ENCODE results near the gene NEDD9.

Gene NEDD9

GRCh38 chr6:11273406-11274065 lies 41.1 kb upstream of the NEDD9 start:
- Histone ChIP-seq H3K9ac (ENCODE audit: low read depth in 1 of 2, low read length in 2 of 2) (peak overlapping the region; percentile 7 to 73), H3K9me3 (ENCODE audit: control insufficient read depth in 2 of 2, low read length in 2 of 2) (no peaks in the 10 kb centered on the region), H3K4me1 (ENCODE audit: control insufficient read depth in 2 of 2, insufficient read depth in 2 of 2, low read length in 2 of 2) (peaks cover 36 to 84% of the 10 kb centered on the region in 2 donors), H3K27ac (ENCODE audit: low read depth in 2 of 2, low read length in 2 of 2) (peak overlapping the region; percentile 88 to 94), H3K4me3 (ENCODE audit: low read length in 2 of 2) (peak overlapping the region in 1 of 2 donors; percentile 63), H3K36me3 (ENCODE audit: control insufficient read depth in 2 of 2, insufficient read depth in 2 of 2, low read length in 2 of 2) (no peaks in the 10 kb centered on the region), H3K27me3 (ENCODE audit: control insufficient read depth in 2 of 2, insufficient read depth in 2 of 2, low read length in 2 of 2) (no peaks in the 10 kb centered on the region)

DNA sequence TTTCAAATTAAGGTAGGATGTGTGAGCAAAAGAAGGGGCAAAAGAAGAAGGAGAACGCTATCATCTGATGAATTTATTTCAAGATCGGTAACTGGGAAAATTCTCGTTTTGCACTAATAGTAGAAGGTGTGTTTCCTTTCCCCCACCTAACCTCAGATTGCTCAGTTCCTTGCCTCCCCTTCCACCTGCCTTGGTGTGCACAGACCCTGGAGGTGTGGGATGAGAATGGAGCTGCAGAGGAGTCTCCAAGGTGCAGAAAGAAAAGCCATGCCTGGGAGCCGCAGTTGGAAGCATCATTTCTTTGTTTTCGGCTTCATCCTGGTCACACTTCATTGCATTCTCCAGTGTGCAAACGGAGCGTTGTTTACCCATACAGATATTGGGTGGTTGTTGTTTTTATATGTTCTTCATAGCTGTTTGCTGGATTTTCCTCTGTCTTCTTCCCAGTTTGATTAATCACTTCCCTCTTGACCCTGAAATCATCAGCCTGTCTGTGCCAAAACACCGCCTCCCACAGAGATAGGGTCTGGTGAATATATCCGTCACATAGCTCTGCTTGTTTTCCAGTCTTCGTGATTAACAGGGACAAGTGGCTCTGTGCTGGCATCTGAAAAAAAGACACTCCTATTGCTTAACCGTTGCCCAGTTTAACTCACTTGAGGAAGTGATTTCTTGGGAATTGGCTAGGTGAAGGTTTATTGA lies 40.2 kb upstream of the NEDD9 start:
- H3K9me3 ChIP-seq (ENCODE audit: control insufficient read depth in 2 of 2, low read length in 2 of 2), result no peaks in the 10 kb centered on the region
- peaks cover 36 to 79% of the 10 kb centered on the region in 2 donors for H3K4me1 ChIP-seq (ENCODE audit: control insufficient read depth in 2 of 2, insufficient read depth in 2 of 2, low read length in 2 of 2)
- H3K4me3 ChIP-seq (ENCODE audit: low read length in 2 of 2), result peak overlapping the region; percentile 63 to 67
- peak overlapping the region; percentile 58 to 73 for H3K9ac ChIP-seq (ENCODE audit: low read depth in 1 of 2, low read length in 2 of 2)
- H3K36me3 ChIP-seq (ENCODE audit: control insufficient read depth in 2 of 2, insufficient read depth in 2 of 2, low read length in 2 of 2), result no peaks in the 10 kb centered on the region
- H3K27me3 ChIP-seq (ENCODE audit: control insufficient read depth in 2 of 2, insufficient read depth in 2 of 2, low read length in 2 of 2), result no peaks in the 10 kb centered on the region
- H3K27ac ChIP-seq (ENCODE audit: low read depth in 2 of 2, low read length in 2 of 2), result peak overlapping the region; percentile 88 to 94

DNA sequence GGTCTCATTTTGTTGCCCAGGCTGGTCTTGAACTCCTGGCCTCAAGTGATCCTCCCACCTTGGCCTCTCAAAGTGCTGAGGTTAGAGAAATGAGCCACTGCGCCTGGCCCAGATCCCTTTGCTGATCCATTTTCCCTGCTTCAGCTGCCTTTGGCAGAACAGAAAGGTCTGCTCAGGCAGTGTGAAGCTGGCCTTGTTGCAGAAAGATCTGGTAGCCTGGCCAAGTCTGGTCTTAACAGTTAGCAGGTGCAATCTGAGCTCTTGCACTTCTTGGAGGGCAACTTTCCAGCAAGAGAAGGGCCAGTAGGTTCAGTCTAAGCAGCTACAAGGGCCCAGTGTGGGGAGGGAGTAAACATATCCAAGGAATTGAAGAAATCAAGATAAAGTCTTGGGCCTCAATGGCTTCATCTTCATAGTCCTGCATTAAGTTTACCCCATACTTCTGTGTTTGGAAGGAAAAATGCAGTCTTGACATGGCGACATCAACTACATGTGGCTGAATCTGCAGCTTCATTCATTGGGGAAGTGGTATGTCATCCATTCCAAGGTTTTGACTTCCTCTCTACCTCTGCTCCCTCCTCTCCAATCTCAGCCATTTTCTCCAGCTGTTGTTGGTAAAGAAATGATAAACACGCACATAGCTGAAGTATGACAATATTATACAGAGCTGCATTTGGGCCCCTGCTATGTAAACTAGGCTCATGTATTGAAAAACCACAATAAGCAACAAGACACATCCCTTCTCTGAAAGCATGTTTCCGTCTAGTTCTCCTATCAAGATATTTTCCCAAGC lies 39.0 kb upstream of the NEDD9 start:
- peak overlapping the region in 1 of 2 donors; percentile 73 for H3K9ac ChIP-seq (ENCODE audit: low read depth in 1 of 2, low read length in 2 of 2)
- no peaks in the 10 kb centered on the region for H3K27me3 ChIP-seq (ENCODE audit: control insufficient read depth in 2 of 2, insufficient read depth in 2 of 2, low read length in 2 of 2)
- H3K4me1 ChIP-seq (ENCODE audit: control insufficient read depth in 2 of 2, insufficient read depth in 2 of 2, low read length in 2 of 2), result peaks cover 33 to 67% of the 10 kb centered on the region in 2 donors
- peak overlapping the region in 1 of 2 donors; percentile 6 for H3K4me3 ChIP-seq (ENCODE audit: low read length in 2 of 2)
- H3K27ac ChIP-seq (ENCODE audit: low read depth in 2 of 2, low read length in 2 of 2), result peak overlapping the region; percentile 88 to 94
- no peaks in the 10 kb centered on the region for H3K36me3 ChIP-seq (ENCODE audit: control insufficient read depth in 2 of 2, insufficient read depth in 2 of 2, low read length in 2 of 2)
- H3K9me3 ChIP-seq (ENCODE audit: control insufficient read depth in 2 of 2, low read length in 2 of 2), result no peaks in the 10 kb centered on the region

DNA sequence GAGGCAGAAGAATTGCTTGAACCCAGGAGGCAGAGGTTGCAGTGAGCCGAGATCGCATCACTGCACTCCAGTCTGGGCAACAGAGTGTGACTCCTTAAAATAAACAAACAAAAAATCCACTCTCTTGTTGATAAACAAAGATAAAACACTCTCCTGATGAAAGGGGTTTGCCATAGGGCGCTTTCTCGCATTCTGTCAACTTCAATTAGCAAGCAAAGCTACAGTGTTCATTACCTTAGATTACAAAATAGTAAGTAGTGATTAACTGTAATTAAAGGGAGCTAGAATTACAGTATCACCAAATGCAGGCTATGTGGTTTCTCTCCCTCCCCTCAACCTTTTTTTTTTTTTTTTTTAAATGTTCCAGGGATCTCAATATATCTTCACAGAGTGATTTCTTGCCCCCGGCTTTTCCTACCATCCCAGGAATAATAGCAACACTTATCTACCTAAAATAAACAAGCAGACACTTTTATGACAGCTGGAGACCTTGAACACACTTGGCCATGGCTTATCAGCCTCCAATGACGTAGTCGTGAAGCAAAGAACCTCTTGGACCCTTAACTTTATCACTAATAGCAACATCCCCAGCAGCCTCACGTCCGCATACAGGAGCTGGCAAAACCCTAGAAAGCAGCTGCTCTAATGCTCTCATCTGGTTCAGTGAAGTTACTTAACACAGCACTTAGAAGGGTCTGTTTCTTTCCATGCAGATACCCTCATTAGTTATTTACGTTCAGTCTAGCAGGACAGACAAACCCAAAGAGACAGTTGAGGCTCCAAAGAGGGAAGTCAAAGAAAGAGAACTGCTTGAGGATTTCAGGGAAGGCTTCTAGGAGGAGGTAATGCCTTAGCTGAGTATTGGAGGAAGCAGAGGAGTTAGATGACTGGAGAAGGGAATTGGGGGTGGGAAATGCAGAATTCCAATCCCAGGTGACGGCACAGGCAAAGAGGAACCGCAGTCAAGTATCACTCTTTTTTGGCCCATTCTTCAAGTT lies 37.9 kb upstream of the NEDD9 start:
- Histone ChIP-seq H3K36me3 (ENCODE audit: control insufficient read depth in 2 of 2, insufficient read depth in 2 of 2, low read length in 2 of 2) (no peaks in the 10 kb centered on the region), H3K9ac (ENCODE audit: low read depth in 1 of 2, low read length in 2 of 2) (peak overlapping the region; percentile 15 to 44), H3K4me1 (ENCODE audit: control insufficient read depth in 2 of 2, insufficient read depth in 2 of 2, low read length in 2 of 2) (peaks cover 24 to 59% of the 10 kb centered on the region in 2 donors), H3K27me3 (ENCODE audit: control insufficient read depth in 2 of 2, insufficient read depth in 2 of 2, low read length in 2 of 2) (no peaks in the 10 kb centered on the region), H3K9me3 (ENCODE audit: control insufficient read depth in 2 of 2, low read length in 2 of 2) (no peaks in the 10 kb centered on the region), H3K4me3 (ENCODE audit: low read length in 2 of 2) (peak overlapping the region in 1 of 2 donors; percentile 51), H3K27ac (ENCODE audit: low read depth in 2 of 2, low read length in 2 of 2) (peak overlapping the region; percentile 88 to 94)

DNA sequence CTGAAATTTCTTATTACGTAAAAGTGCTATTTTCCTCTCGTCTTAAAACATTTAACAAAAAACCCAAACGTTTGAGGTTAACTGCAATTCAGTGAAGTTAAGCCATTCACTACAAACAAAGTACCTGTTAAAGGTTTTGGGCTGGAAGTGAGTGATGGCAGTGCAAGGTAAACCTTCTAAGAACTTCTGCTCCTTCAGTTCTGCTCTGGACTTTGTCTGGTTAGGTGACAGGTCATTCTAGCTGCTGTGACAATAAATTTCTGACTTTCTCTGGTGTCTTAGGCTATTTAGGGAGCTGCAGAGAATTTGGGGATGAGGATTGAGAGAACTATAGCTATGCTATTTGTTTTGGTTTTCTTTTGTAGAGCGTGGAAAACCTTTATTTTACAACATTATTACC lies 36.5 kb upstream of the NEDD9 start:
- H3K4me1 ChIP-seq (ENCODE audit: control insufficient read depth in 2 of 2, insufficient read depth in 2 of 2, low read length in 2 of 2), result peaks cover 24 to 46% of the 10 kb centered on the region in 2 donors
- H3K4me3 ChIP-seq (ENCODE audit: low read length in 2 of 2), result no peak overlapping the region
- no peak overlapping the region for H3K27ac ChIP-seq (ENCODE audit: low read depth in 2 of 2, low read length in 2 of 2)
- no peaks in the 10 kb centered on the region for H3K9me3 ChIP-seq (ENCODE audit: control insufficient read depth in 2 of 2, low read length in 2 of 2)
- H3K27me3 ChIP-seq (ENCODE audit: control insufficient read depth in 2 of 2, insufficient read depth in 2 of 2, low read length in 2 of 2), result no peaks in the 10 kb centered on the region
- no peak overlapping the region for H3K9ac ChIP-seq (ENCODE audit: low read depth in 1 of 2, low read length in 2 of 2)
- H3K36me3 ChIP-seq (ENCODE audit: control insufficient read depth in 2 of 2, insufficient read depth in 2 of 2, low read length in 2 of 2), result no peaks in the 10 kb centered on the region

DNA sequence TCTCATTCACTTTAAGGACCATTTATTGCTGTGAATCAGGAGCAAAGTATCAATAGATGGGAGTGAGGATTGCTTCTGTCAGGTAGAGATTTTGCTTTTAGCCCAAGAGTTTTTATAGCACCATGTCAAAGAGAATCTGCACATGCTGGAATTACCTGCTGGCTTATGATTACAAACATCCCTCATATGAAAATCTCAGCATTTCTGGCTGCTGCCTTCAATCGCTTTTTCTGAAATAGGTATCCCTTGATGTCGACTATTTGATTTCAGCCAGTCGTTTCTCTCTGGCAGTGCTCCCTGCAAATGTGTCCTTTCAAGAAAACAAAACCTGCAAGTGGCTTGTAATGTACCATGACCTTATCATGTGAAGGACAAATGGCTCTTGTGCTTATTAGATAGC lies 34.5 kb upstream of the NEDD9 start:
- Histone ChIP-seq H3K4me1 (ENCODE audit: control insufficient read depth in 2 of 2, insufficient read depth in 2 of 2, low read length in 2 of 2) (peaks cover 22 to 40% of the 10 kb centered on the region in 2 donors), H3K4me3 (ENCODE audit: low read length in 2 of 2) (no peak overlapping the region), H3K9me3 (ENCODE audit: control insufficient read depth in 2 of 2, low read length in 2 of 2) (no peaks in the 10 kb centered on the region), H3K9ac (ENCODE audit: low read depth in 1 of 2, low read length in 2 of 2) (no peak overlapping the region), H3K27me3 (ENCODE audit: control insufficient read depth in 2 of 2, insufficient read depth in 2 of 2, low read length in 2 of 2) (no peaks in the 10 kb centered on the region), H3K27ac (ENCODE audit: low read depth in 2 of 2, low read length in 2 of 2) (no peak overlapping the region), H3K36me3 (ENCODE audit: control insufficient read depth in 2 of 2, insufficient read depth in 2 of 2, low read length in 2 of 2) (no peaks in the 10 kb centered on the region)

DNA sequence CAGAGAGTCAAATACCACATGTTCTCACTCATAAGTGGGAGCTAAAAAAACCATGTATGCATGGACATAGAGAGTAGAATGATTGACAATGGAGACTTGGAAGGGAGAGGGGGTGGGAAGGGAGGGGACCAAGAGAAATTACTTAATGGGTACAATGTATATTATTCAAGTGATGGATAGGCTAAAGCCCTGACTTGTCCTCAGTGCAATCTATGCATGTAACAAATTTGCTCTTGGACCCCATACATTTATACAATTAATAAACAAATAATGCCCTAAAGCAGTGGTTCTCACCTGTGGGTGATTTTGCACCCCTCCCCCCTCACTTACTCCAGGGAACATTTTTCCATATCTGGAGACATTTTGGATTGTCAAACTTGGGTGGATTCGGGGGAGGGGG lies 33.5 kb upstream of the NEDD9 start:
- Histone ChIP-seq H3K27ac (ENCODE audit: low read depth in 2 of 2, low read length in 2 of 2) (no peak overlapping the region), H3K4me3 (ENCODE audit: low read length in 2 of 2) (no peak overlapping the region), H3K27me3 (ENCODE audit: control insufficient read depth in 2 of 2, insufficient read depth in 2 of 2, low read length in 2 of 2) (no peaks in the 10 kb centered on the region), H3K36me3 (ENCODE audit: control insufficient read depth in 2 of 2, insufficient read depth in 2 of 2, low read length in 2 of 2) (no peaks in the 10 kb centered on the region), H3K9ac (ENCODE audit: low read depth in 1 of 2, low read length in 2 of 2) (no peak overlapping the region), H3K4me1 (ENCODE audit: control insufficient read depth in 2 of 2, insufficient read depth in 2 of 2, low read length in 2 of 2) (peaks cover 16 to 30% of the 10 kb centered on the region in 2 donors), H3K9me3 (ENCODE audit: control insufficient read depth in 2 of 2, low read length in 2 of 2) (no peaks in the 10 kb centered on the region)

DNA sequence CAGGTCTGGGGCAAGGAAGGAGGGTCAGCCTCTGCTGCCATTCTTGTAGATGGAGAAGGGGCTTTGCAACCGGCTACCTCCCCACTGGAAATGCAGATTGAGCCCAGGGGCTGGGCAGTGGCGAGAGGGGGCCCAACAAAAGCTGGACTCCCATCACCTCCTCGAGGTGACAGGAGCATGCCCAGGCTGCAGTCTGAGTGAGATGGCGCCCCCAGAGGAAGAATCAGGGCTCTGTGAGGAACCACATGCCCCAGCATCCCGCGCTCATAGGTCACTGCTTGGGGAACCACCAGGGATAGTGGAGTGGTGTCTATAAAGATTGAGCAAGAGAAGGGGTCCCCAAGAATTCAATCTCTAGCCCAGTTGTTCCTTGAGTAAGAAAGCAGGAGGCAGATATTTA lies 31.6 kb upstream of the NEDD9 start:
- no peak overlapping the region for H3K4me3 ChIP-seq (ENCODE audit: low read length in 2 of 2)
- peak overlapping the region in 1 of 2 donors; percentile 53 for H3K27ac ChIP-seq (ENCODE audit: low read depth in 2 of 2, low read length in 2 of 2)
- peaks cover 9 to 16% of the 10 kb centered on the region in 2 donors for H3K4me1 ChIP-seq (ENCODE audit: control insufficient read depth in 2 of 2, insufficient read depth in 2 of 2, low read length in 2 of 2)
- H3K9me3 ChIP-seq (ENCODE audit: control insufficient read depth in 2 of 2, low read length in 2 of 2), result no peaks in the 10 kb centered on the region
- H3K36me3 ChIP-seq (ENCODE audit: control insufficient read depth in 2 of 2, insufficient read depth in 2 of 2, low read length in 2 of 2), result no peaks in the 10 kb centered on the region
- no peaks in the 10 kb centered on the region for H3K27me3 ChIP-seq (ENCODE audit: control insufficient read depth in 2 of 2, insufficient read depth in 2 of 2, low read length in 2 of 2)
- no peak overlapping the region for H3K9ac ChIP-seq (ENCODE audit: low read depth in 1 of 2, low read length in 2 of 2)

DNA sequence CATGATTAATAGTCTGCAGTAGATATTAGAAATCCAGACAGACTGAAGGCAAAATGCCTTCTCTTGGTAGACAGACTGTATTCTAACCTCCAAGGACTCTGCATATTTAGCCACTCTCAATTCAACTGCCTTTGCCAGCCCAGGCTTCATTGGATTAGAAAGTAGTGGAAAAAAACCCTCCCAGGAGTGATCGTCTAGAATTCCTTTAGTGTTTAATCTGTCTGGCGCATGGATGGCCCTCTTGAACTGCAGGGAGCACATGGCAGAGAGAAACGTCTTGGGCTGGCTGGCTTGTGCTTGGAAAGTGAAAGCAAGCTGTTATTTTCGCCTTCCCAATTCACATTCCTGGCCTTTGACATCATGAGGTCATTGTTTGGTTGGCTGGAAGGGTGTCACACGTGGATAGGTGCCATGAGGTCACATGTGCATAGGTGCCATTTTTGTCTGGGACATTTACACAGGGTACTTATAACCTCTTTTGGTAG lies 30.9 kb upstream of the NEDD9 start:
- Histone ChIP-seq H3K9ac (ENCODE audit: low read depth in 1 of 2, low read length in 2 of 2) (no peak overlapping the region), H3K4me3 (ENCODE audit: low read length in 2 of 2) (no peak overlapping the region), H3K4me1 (ENCODE audit: control insufficient read depth in 2 of 2, insufficient read depth in 2 of 2, low read length in 2 of 2) (peaks cover 16 to 20% of the 10 kb centered on the region in 2 donors), H3K36me3 (ENCODE audit: control insufficient read depth in 2 of 2, insufficient read depth in 2 of 2, low read length in 2 of 2) (no peaks in the 10 kb centered on the region), H3K27ac (ENCODE audit: low read depth in 2 of 2, low read length in 2 of 2) (peak overlapping the region; percentile 29 to 53), H3K27me3 (ENCODE audit: control insufficient read depth in 2 of 2, insufficient read depth in 2 of 2, low read length in 2 of 2) (no peaks in the 10 kb centered on the region), H3K9me3 (ENCODE audit: control insufficient read depth in 2 of 2, low read length in 2 of 2) (no peaks in the 10 kb centered on the region)
